Activated naive CD8-positive, alpha-beta T cell treated with anti-CD3 and anti-CD28 coated beads for 36 hours (primary cell): Measurements from ENCODE around the gene CUEDC1. TPM values are rescaled to one million over a fixed set of nuclear protein-coding genes. Genes with fewer than 3 reads are reported as not detected.

ENCODE experiments used
- DNase-seq: peaks from one replicate; pipeline ENCODE4 v3.0.0; 2021
- H3K27ac Mint-ChIP-seq: one replicate; pipeline ENCODE4 v1.8.0; 2022; ENCODE audit warnings: mild to moderate bottlenecking, moderate library complexity, mixed read lengths
- H3K27me3 Mint-ChIP-seq: one replicate; pipeline ENCODE4 v1.8.0; 2022; ENCODE audit warnings: mild to moderate bottlenecking, mixed read lengths
- H3K36me3 Mint-ChIP-seq: one replicate; pipeline ENCODE4 v1.8.0; 2021; ENCODE audit warnings: mild to moderate bottlenecking, mixed read lengths
- H3K4me1 Mint-ChIP-seq: one replicate; pipeline ENCODE4 v1.8.0; 2021; ENCODE audit warnings: mixed read lengths
- H3K4me3 Mint-ChIP-seq: one replicate; pipeline ENCODE4 v1.8.0; 2022; ENCODE audit warnings: mild to moderate bottlenecking, moderate library complexity, mixed read lengths
- H3K9me3 Mint-ChIP-seq: one replicate; pipeline ENCODE4 v1.8.0; 2022; ENCODE audit warnings: mixed read lengths
- total RNA-seq, 2 experiments: library from RNA; stranded (reverse); gene quantifications; one replicate each; pipeline ENCODE4 v1.2.3, GENCODE V29; 2021

CUEDC1 gene
- total RNA-seq, 2 experiments from 2014 or later: 0.14 to 0.18 TPM

- DNase-seq: no peak
- no peak overlapping the region for H3K4me3 Mint-ChIP-seq
- peaks cover 2% of the 10 kb centered on the region for H3K4me1 Mint-ChIP-seq
Observed at GRCh38 chr17:57894848-57895247, 60.4 kb downstream of the CUEDC1 start.

GRCh38 chr17:57892820-57893595, 62.2 kb downstream of the CUEDC1 start:
- Mint-ChIP-seq H3K4me1 (peaks cover 2% of the 10 kb centered on the region), H3K27ac (no peak overlapping the region), H3K36me3 (no peaks in the 10 kb centered on the region), H3K9me3 (no peaks in the 10 kb centered on the region), H3K4me3 (no peak overlapping the region), H3K27me3 (no peaks in the 10 kb centered on the region)
- DNase-seq: no peak

More at GRCh38 chr17:57894848-57895247, 60.4 kb downstream of the CUEDC1 start:
- H3K27me3 Mint-ChIP-seq: no peaks in the 10 kb centered on the region
- H3K27ac Mint-ChIP-seq: no peak overlapping the region
- no peaks in the 10 kb centered on the region for H3K36me3 Mint-ChIP-seq
- H3K9me3 Mint-ChIP-seq: no peaks in the 10 kb centered on the region

DNA sequence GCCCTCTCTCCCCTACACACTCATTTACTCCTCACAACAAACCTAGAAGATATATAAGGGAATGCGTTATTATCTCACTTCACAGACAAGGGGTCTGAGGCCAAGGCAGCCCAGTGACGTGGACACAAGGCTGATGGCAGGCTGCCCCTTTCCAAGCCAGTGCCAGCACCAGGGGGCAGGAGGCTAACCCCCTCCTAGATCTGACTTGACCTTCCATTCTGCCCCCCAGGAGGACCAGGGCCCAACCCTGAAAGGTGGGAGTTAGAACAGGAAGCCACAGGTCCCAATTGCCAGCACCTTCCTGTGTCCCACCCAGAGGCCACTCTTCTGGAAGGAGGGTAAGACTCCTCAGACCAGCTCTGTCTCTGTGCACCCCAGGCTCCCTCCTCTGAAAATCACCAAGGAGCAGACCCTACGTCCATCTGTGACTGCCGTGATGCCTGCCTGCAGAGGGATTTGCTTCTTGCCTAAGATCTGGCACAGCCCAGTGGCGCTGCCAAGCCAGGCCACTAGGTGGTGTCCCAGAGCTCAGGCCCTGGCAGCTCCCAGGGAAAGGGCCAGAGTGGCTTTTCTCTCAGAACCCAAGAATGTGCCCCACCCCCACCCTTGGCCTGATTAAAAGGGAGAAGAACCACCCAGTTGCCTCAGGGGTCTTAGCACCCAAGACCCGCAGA, 62.9 kb downstream of the CUEDC1 start:
- H3K36me3 Mint-ChIP-seq: no peaks in the 10 kb centered on the region
- peak; percentile 77 for DNase-seq
- H3K27me3 Mint-ChIP-seq: no peaks in the 10 kb centered on the region
- H3K27ac Mint-ChIP-seq: no peak overlapping the region
- H3K4me1 Mint-ChIP-seq: peaks cover 2% of the 10 kb centered on the region
- no peak overlapping the region for H3K4me3 Mint-ChIP-seq
- no peaks in the 10 kb centered on the region for H3K9me3 Mint-ChIP-seq

GRCh38 chr17:57890857-57891232, 64.4 kb downstream of the CUEDC1 start:
- H3K4me1 Mint-ChIP-seq: peaks cover 2% of the 10 kb centered on the region
- no peak for DNase-seq
- H3K4me3 Mint-ChIP-seq: no peak overlapping the region
- no peak overlapping the region for H3K27ac Mint-ChIP-seq
- no peaks in the 10 kb centered on the region for H3K36me3 Mint-ChIP-seq
- H3K9me3 Mint-ChIP-seq: no peaks in the 10 kb centered on the region
- no peaks in the 10 kb centered on the region for H3K27me3 Mint-ChIP-seq

- Mint-ChIP-seq H3K36me3 (no peaks in the 10 kb centered on the region), H3K4me1 (peaks cover 2% of the 10 kb centered on the region), H3K27ac (no peak overlapping the region), H3K4me3 (no peak overlapping the region), H3K27me3 (no peaks in the 10 kb centered on the region), H3K9me3 (no peaks in the 10 kb centered on the region)
- no peak for DNase-seq
Observed at GRCh38 chr17:57889892-57890856, 65.0 kb downstream of the CUEDC1 start.

DNA sequence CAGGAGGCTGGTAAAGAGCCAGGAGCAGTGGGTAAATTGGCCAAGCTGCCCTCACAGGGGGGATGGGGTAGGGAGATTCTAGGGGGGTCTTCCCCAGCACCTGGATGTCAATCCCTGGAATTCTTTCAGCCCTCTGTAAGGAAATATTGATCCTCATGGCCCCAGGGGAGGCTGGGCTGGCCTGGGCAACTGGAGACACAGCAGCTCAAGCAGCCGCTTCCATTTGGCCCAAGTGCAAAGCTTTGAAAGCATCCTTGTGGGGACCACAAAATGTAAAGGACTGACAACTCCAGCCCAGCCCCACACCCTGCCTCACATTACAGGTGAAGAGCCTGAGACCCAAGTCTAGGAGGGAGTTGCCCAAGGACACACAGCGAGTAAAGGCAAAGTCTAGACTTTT, 66.0 kb downstream of the CUEDC1 start:
- no peak for DNase-seq
- no peak overlapping the region for H3K27ac Mint-ChIP-seq
- H3K9me3 Mint-ChIP-seq: no peaks in the 10 kb centered on the region
- no peaks in the 10 kb centered on the region for H3K27me3 Mint-ChIP-seq
- H3K4me1 Mint-ChIP-seq: peaks cover 2% of the 10 kb centered on the region
- no peaks in the 10 kb centered on the region for H3K36me3 Mint-ChIP-seq
- H3K4me3 Mint-ChIP-seq: no peak overlapping the region

DNA sequence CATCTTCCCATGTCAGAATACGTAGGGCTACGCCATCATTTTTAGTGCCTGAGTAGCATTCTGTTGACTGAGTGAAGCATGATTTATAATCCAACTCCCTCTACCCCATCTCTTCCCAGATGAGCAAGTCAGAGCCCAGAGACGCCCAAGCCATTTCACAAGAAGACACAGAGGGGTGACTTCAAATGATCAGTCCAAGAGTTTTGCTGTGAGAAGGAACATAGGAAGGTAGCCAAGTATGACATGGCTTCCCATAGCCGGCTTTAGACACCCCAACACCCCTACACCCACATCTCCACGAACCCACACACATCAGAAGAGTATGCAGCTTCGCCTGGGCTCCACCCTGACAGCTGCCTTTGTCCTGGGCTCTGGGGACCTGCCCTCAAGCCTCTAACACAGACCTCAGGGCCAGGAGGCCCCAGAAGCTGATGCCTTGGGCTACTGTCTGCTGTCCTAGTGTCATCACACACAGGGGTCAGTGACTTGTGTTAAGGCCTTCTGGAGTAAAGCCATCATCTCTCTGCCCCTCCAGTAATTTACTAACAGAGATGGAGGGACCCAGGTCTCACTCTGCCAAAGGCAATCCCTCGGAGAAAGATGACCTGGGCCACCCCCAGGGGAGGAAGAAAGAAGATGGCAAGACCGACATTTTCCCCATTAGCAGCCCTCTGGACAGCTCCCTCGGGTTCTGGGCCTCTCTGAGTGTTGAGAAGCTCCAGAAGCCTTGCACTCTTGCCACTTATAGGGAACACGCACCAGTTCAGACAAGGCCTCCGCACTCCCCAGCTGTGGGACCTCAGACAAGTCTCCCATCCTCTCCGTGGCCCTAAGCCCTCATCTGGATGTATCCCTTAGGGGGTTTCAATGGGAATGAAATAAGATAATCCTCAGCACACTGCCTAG, 66.6 kb downstream of the CUEDC1 start:
- no peaks in the 10 kb centered on the region for H3K9me3 Mint-ChIP-seq
- no peak overlapping the region for H3K27ac Mint-ChIP-seq
- H3K27me3 Mint-ChIP-seq: no peaks in the 10 kb centered on the region
- no peaks in the 10 kb centered on the region for H3K36me3 Mint-ChIP-seq
- H3K4me3 Mint-ChIP-seq: no peak overlapping the region
- DNase-seq: no peak
- H3K4me1 Mint-ChIP-seq: peaks cover 2% of the 10 kb centered on the region

DNA sequence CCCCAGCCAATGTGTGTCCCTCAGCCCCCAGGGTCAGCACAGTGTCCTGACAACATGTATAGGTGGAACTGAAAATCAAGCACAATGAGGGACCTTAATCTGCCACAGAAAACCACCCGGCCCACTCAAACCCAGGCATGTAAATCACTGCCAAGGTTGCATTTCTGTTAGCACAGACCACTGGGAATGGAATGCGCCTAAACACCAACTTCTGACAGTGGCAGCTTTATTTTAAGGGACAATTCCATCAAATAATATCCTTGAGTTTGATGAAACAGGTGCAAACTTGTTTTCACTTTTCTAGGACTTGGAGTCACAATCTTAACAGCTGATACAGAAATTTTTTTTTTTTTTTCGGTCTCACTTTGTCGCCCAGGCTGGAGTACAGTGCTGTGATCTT, 68.1 kb downstream of the CUEDC1 start:
- Mint-ChIP-seq H3K4me3 (no peak overlapping the region), H3K27ac (no peak overlapping the region), H3K36me3 (no peaks in the 10 kb centered on the region), H3K27me3 (no peaks in the 10 kb centered on the region), H3K9me3 (no peaks in the 10 kb centered on the region), H3K4me1 (no peaks in the 10 kb centered on the region)
- no peak for DNase-seq

GRCh38 chr17:57886020-57886419, 69.2 kb downstream of the CUEDC1 start:
- Mint-ChIP-seq H3K4me3 (no peak overlapping the region), H3K27me3 (no peaks in the 10 kb centered on the region), H3K4me1 (no peaks in the 10 kb centered on the region), H3K9me3 (no peaks in the 10 kb centered on the region), H3K27ac (no peak overlapping the region), H3K36me3 (no peaks in the 10 kb centered on the region)
- no peak for DNase-seq

DNA sequence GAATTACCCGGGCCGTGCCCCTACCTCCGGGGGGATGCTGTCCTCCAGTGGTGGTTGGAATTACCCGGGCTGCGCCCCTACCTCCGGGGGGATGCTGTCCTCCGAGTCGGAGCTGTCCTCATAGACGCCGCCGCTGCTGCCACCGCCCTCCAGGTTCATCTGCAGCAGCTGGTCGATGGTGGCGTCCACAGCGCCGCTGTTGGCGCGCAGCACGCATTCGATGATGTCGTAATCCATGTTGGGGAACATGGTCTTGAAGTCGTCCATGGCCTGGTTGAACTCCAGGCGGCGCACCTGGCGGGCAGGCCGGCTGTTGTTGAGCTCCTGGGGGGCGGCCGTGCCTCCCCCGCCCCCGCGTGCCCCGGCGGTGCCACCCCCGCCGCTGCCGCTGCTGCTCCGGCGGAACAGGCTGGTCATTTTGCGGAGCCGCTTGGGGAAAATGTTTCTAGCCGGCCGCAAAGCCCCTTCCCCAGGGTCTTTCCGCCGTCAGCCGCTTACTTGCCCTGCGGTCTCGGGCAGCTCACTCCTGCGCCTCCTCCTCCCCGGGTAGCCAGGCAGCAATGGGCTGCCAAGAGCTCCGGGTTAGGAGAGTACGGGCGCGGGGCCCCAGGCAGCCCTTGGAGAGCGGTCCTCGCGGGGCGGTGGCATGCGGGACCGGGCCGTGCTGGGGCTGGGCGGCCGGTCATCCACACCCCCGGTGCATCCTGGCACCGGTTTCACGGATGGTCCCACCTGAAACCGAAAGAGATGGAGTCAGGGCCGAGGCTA, 69.9 kb downstream of the CUEDC1 start:
- H3K4me3 Mint-ChIP-seq: no peak overlapping the region
- H3K9me3 Mint-ChIP-seq: no peaks in the 10 kb centered on the region
- DNase-seq: no peak
- no peaks in the 10 kb centered on the region for H3K36me3 Mint-ChIP-seq
- no peaks in the 10 kb centered on the region for H3K27me3 Mint-ChIP-seq
- peaks cover 6% of the 10 kb centered on the region for H3K4me1 Mint-ChIP-seq
- H3K27ac Mint-ChIP-seq: no peak overlapping the region

- Mint-ChIP-seq H3K36me3 (no peaks in the 10 kb centered on the region), H3K27me3 (no peaks in the 10 kb centered on the region), H3K9me3 (no peaks in the 10 kb centered on the region), H3K27ac (no peak overlapping the region), H3K4me1 (peaks cover 18% of the 10 kb centered on the region), H3K4me3 (no peak overlapping the region)
- no peak for DNase-seq
Observed at GRCh38 chr17:57881783-57882351, 73.3 kb downstream of the CUEDC1 start.

GRCh38 chr17:57881143-57881542, 74.1 kb downstream of the CUEDC1 start:
- Mint-ChIP-seq H3K27ac (no peak overlapping the region), H3K27me3 (peaks cover 2% of the 10 kb centered on the region), H3K9me3 (no peaks in the 10 kb centered on the region)

GRCh38 chr17:57880086-57880456, 75.1 kb downstream of the CUEDC1 start:
- Mint-ChIP-seq H3K27ac (no peak overlapping the region), H3K36me3 (no peaks in the 10 kb centered on the region), H3K4me3 (no peak overlapping the region), H3K27me3 (peaks cover 3% of the 10 kb centered on the region), H3K4me1 (peaks cover 21% of the 10 kb centered on the region), H3K9me3 (no peaks in the 10 kb centered on the region)
- DNase-seq: peak; percentile 26

More at GRCh38 chr17:57881143-57881542, 74.1 kb downstream of the CUEDC1 start:
- peaks cover 18% of the 10 kb centered on the region for H3K4me1 Mint-ChIP-seq
- DNase-seq: no peak
- H3K36me3 Mint-ChIP-seq: no peaks in the 10 kb centered on the region
- no peak overlapping the region for H3K4me3 Mint-ChIP-seq
